ENCODE measurements around the gene RBMXL2.

DNA sequence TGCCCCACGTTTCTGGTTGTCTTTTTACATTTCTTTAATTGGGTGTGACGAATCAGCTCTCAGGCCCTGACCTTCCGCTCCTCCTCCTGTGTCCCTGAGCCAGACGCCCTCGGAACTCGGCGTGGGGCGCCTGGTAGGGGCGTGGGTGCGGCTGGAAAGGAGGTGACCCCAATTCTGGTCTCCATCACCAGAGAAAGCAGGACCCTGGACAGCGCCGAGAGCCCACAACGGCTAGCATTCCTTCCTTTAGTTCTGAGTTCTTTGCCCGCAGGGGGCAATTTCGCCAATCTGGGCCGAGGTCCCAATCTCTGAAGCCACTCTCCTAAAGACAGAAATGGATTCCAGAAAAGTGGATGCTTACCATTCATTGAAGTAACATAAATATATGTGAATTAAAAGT, 11.7 kb upstream of the RBMXL2 start:
- TF ChIP-seq, protein P1, sequence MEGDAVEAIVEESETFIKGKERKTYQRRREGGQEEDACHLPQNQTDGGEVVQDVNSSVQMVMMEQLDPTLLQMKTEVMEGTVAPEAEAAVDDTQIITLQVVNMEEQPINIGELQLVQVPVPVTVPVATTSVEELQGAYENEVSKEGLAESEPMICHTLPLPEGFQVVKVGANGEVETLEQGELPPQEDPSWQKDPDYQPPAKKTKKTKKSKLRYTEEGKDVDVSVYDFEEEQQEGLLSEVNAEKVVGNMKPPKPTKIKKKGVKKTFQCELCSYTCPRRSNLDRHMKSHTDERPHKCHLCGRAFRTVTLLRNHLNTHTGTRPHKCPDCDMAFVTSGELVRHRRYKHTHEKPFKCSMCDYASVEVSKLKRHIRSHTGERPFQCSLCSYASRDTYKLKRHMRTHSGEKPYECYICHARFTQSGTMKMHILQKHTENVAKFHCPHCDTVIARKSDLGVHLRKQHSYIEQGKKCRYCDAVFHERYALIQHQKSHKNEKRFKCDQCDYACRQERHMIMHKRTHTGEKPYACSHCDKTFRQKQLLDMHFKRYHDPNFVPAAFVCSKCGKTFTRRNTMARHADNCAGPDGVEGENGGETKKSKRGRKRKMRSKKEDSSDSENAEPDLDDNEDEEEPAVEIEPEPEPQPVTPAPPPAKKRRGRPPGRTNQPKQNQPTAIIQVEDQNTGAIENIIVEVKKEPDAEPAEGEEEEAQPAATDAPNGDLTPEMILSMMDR (IDR thresholded peaks at IDR 0.05): no peak
- TF ChIP-seq POLR2A (IDR thresholded peaks at IDR 0.05): no peak

Measured in right lobe of liver (tissue), 4 donors.